OCI-LY3 (cell line): ENCODE results near the gene CFAP43.

ENCODE experiments used
- EZH2phosphoT487 ChIP-seq: fragments of 200-600 bp; shearing (Covaris generic); IDR thresholded peaks from 2 replicates; pipeline ENCODE4 v1.6.1; 2018; ENCODE audit warnings: antibody characterized with exemption, mixed run types, low read depth
- TF ChIP-seq, protein P1 (sequence below): fragments of 200-600, 300-600 bp; sonication (generic); IDR thresholded peaks from 2 replicates; pipeline ENCODE4 v1.5.1; 2014; ENCODE audit warnings: antibody characterized with exemption, low read length, low read depth

DNA sequence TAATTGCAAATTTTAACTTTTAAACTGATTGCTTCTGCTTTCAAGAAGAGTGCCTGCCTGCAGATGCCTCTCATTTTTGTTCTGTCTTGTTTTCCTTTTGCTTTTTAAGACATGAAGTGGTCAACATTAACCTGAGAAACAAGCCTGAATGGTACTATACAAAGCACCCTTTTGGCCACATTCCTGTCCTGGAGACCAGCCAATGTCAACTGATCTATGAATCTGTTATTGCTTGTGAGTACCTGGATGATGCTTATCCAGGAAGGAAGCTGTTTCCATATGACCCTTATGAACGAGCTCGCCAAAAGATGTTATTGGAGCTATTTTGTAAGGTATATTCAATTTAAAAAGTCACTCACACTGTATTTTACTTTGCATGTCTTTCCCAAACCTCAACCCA, 45.6 kb upstream of the CFAP43 start:
- TF ChIP-seq, protein P1, sequence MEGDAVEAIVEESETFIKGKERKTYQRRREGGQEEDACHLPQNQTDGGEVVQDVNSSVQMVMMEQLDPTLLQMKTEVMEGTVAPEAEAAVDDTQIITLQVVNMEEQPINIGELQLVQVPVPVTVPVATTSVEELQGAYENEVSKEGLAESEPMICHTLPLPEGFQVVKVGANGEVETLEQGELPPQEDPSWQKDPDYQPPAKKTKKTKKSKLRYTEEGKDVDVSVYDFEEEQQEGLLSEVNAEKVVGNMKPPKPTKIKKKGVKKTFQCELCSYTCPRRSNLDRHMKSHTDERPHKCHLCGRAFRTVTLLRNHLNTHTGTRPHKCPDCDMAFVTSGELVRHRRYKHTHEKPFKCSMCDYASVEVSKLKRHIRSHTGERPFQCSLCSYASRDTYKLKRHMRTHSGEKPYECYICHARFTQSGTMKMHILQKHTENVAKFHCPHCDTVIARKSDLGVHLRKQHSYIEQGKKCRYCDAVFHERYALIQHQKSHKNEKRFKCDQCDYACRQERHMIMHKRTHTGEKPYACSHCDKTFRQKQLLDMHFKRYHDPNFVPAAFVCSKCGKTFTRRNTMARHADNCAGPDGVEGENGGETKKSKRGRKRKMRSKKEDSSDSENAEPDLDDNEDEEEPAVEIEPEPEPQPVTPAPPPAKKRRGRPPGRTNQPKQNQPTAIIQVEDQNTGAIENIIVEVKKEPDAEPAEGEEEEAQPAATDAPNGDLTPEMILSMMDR: no peak
- no peak for TF ChIP-seq EZH2phosphoT487
